Suppressor macrophage (primary cell): ENCODE data around the gene KDF1.
A peak's percentile ranks its signal among the peaks of the same experiment; 100 is the strongest.
"Not testable (repeated sequence)": the region's sequence is repeated elsewhere in the genome, so short reads cannot be mapped to it uniquely, and the experiment has no call there.

Experiments used
- DNase-seq, 4 experiments: peaks; one replicate each; pipeline ENCODE4 v3.0.0-alpha.2; 2020 to 2022

KDF1 gene

GRCh38 chr1:26953374-26953773 lies 6.9 kb downstream of the KDF1 start:
- no peak for DNase-seq

- DNase-seq, result no peak
Measured at GRCh38 chr1:26951821-26952497, 8.3 kb downstream of the KDF1 start.

- no peak for DNase-seq
Measured at GRCh38 chr1:26951216-26951615, 9.1 kb downstream of the KDF1 start.

DNA sequence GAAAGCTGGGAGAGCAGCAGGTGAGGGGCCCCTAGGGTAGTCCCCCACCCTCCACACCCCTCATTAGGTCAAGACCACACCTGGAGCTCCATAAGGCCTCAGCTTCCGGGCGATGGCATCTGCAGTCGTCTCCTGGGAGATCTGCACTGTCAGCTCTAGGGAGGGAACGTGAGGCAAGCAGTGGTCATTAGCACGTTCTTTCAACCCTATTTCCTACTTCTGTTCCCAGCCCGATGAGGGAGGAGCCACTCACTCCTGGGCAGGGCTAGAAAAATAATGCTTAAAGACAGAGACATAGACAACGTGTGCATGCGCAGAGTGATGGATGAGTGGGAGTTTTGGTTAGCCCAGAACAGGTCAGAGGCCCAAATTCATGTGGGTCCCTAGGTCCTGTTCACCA lies 9.7 kb downstream of the KDF1 start:
- peak in 1 of 4 experiments; percentile 20 for DNase-seq

DNA sequence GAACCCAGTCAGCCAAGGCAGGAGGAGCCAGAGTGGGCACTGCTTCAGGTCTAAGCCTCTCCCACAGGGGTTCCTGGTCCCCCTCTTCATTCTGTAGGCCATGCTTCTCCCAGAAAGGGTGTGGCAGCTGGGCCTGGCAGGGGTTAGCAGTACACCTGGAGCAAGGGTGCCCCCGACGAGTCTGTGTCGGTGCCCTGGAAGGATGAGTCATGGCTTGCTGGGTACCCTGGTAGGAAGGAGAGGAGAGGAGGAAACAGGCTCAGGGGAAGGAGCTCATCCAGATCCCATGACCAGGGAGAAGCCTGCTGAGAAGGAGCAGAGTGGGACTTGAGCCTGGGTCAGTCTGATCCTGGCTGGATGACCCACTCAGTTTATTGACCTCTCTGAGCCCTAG lies 10.3 kb downstream of the KDF1 start:
- DNase-seq, result peak in 1 of 4 experiments; percentile 14

- DNase-seq, result no peak
Measured at GRCh38 chr1:26949266-26949925, 10.9 kb downstream of the KDF1 start.

DNA sequence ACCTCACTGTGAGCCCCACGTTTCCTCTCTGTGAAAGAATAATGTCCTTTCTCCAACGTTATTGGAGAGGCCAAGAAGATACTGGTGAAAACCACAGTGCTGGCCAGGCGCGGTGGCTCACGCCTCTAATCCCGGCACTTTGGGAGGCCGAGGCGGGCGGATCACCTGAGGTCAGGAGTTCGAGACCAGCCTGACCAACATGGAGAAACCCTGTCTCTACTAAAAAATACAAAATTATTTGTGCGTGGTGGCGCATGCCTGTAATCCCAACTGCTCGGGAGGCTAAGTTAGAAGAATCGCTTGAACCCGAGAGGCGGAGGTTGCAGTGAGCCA lies 11.6 kb downstream of the KDF1 start:
- DNase-seq, result not testable (repeated sequence)

DNA sequence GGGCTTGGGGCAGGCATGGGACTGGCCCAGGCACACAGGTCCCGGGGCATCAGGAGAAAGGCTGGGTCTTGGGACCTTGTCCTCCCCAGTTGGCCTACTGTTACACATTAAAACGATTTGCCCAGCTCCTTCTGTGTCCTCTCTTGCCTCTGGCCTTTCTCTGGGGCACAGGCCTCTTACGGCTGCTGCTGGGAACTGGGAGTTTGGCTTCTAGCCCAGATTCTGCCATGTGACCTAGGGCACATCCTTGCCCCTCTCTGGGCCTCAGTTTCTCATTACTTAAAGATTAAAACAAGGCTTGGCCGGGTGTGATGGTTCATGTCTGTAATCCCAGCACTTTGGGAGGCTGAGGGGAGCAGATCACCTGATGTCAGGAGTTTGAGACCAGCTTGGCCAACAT lies 14.0 kb downstream of the KDF1 start:
- no peak for DNase-seq

- no peak for DNase-seq
Measured at GRCh38 chr1:26945728-26946127, 14.5 kb downstream of the KDF1 start.

DNA sequence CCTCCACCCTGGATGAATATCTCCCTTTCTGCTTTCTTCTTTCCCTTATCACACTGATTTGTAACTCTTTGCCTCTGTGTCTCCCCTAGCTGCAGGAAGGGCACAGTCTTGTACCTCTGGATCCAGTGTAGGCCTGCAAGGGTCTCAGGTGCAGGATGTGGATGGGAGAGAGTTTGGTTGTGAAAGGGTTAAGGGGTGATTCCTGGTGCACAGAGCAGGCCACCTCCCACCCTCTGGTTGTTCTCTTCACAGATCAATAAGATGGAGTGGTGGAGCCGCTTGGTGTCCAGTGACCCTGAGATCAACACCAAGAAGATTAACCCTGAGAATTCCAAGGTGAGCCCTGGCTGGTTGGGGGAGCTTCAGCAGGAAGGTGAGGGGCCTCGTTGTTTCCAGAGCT lies 15.1 kb downstream of the KDF1 start:
- no peak for DNase-seq

DNA sequence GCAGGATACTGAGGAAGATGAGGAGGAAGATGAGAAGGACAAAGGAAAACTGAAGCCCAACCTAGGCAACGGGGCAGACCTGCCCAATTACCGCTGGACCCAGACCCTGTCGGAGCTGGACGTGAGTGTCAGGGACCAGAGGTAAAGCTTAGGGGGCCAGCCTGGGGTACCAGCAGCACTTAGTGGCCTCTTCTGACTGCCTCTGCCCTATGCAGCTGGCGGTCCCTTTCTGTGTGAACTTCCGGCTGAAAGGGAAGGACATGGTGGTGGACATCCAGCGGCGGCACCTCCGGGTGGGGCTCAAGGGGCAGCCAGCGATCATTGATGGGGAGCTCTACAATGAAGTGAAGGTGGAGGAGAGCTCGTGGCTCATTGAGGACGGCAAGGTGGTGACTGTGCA lies 17.6 kb downstream of the KDF1 start:
- no peak for DNase-seq

- DNase-seq, result no peak
Measured at GRCh38 chr1:26941311-26941710, 19.0 kb downstream of the KDF1 start.

- DNase-seq, result no peak
Measured at GRCh38 chr1:26938659-26939025, 21.6 kb downstream of the KDF1 start.

- peak; percentile 62 to 85 (median 72) for DNase-seq
Measured at GRCh38 chr1:26938004-26938658, 22.1 kb downstream of the KDF1 start.

GRCh38 chr1:26936823-26937222 lies 23.4 kb downstream of the KDF1 start:
- DNase-seq, result no peak

- DNase-seq, result peak; percentile 70 to 87 (median 78)
Measured at GRCh38 chr1:26932531-26932930, 27.7 kb downstream of the KDF1 start.

- DNase-seq, result no peak
Measured at GRCh38 chr1:26923711-26924110, 36.6 kb downstream of the KDF1 start.

GRCh38 chr1:26922901-26923300 lies 37.4 kb downstream of the KDF1 start:
- DNase-seq, result no peak

DNA sequence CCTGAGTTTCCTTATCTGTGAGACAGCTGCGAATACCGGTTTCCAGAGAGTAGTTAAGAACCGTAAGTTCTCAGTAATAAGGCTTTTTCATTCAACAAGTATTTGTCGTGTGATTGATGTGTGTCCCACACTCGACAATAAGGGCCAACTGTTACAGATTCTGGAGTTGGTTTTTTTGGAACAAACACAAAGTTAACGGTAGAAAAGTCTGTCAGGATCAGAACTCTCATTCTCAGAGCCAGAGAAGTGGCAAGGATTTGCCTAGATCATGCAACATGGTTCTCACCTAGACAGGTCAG lies 37.9 kb downstream of the KDF1 start:
- no peak for DNase-seq

DNA sequence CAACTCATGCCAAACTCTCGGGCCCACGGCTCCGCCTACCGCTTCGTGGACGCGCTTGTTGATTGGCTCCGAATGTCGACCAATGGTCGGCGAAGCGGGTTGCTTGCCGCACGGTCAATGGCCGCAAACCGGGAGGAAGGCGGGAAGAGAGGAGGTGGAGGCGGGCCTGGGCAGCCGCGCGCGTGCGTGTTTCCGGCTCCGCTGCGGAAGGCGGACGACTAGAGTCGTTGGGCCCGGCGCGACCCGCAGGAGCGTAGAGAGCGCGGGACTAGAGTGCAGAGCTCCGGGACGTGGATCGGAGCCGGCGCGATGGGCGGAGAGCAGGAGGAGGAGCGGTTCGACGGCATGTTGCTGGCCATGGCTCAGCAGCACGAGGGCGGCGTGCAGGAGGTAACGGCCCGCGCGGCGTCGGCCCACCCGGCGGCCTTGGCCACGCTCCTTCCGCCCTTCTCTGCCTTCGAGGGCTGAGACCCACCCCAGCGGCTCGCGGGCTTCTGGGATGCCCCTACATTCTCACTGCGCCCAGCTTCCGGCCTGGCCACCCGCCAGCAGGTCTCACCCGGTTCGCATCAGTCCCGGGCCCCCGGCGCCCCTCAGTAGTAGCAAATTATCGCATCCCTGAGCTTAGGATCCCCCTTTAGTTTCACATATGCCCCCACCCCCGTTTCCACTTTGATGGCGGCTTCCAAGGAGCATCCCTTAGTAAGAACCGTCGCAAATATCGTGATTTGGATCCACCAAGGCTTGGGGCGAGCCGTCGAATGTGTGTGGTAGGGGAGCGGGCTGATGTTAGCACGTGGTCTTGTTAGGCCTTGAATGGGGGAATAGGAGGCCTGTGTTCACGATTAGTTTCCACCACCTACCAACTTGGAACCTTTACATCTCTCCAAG lies 38.5 kb downstream of the KDF1 start, which contains the start of gene NUDC:
Gene NUDC (plus strand): TSS at position 204 of the 891 bp plus-strand sequence. CDS start 106 bp downstream, at position 310.
- peak; percentile 97 to 99 (median 98) for DNase-seq

GRCh38 chr1:26921126-26921539 lies 39.1 kb downstream of the KDF1 start:
- DNase-seq, result no peak

GRCh38 chr1:26915204-26915842 lies 44.9 kb downstream of the KDF1 start:
- no peak for DNase-seq
